Peyer's patch (tissue), 4 donors: ENCODE results near the gene TMX2.

Experiments
- POLR2A ChIP-seq, 2 donors: fragments of 450-650 bp; IDR thresholded peaks; one replicate each; pipeline ENCODE4 v1.5.1; 2017; ENCODE audit warnings: antibody characterized with exemption in 2 of 2, mild to moderate bottlenecking in 2 of 2, moderate library complexity in 2 of 2
- TF ChIP-seq, protein P1 (sequence below), 6 experiments: fragments of 450-650 bp in 4 of 6; fragments of 200-600 bp in 2 of 6; sonication (generic) in 1 of 6; IDR thresholded peaks; one replicate each; pipeline ENCODE4 v1.5.1; 2017 to 2019; ENCODE audit warnings: antibody characterized with exemption in 6 of 6, mild to moderate bottlenecking in 3 of 6, moderate library complexity in 1 of 6

DNA sequence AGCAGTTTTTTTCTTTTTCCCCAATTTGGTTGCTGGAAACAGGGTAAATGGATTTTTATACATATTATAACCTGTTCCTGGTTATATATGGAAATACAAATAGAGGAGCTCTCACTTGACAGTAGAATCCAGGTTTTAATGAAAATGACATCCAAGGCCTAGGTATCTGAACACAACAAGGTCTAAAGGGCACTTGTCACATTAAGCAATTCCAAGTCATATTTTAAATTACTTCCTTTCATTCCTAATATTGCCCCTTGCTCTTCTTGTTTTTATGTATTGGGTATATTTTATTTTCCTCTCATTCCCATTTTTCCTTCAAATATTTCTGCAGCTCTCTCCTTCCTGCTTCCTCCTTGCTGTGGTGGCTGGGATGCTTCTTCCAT, 76.3 kb downstream of the TMX2 start:
- TF ChIP-seq, protein P1, sequence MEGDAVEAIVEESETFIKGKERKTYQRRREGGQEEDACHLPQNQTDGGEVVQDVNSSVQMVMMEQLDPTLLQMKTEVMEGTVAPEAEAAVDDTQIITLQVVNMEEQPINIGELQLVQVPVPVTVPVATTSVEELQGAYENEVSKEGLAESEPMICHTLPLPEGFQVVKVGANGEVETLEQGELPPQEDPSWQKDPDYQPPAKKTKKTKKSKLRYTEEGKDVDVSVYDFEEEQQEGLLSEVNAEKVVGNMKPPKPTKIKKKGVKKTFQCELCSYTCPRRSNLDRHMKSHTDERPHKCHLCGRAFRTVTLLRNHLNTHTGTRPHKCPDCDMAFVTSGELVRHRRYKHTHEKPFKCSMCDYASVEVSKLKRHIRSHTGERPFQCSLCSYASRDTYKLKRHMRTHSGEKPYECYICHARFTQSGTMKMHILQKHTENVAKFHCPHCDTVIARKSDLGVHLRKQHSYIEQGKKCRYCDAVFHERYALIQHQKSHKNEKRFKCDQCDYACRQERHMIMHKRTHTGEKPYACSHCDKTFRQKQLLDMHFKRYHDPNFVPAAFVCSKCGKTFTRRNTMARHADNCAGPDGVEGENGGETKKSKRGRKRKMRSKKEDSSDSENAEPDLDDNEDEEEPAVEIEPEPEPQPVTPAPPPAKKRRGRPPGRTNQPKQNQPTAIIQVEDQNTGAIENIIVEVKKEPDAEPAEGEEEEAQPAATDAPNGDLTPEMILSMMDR (IDR thresholded peaks at IDR 0.05): no peak
- TF ChIP-seq POLR2A (IDR thresholded peaks at IDR 0.05): no peak
